ENCODE measurements around the gene ZCCHC4.

- no peak for TF ChIP-seq CTCF (IDR thresholded peaks at IDR 0.05 in 2 of 3, conservative IDR thresholded peaks at IDR 0.05 in 1 of 3; ENCODE audit: borderline replicate concordance in 1 of 3, insufficient read depth in 1 of 3, low read depth in 2 of 3, low read length in 2 of 3)
- TF ChIP-seq POLR2AphosphoS5 (IDR thresholded peaks at IDR 0.05; ENCODE audit: low read depth, low read length): no peak
- TF ChIP-seq ATF3 (IDR thresholded peaks at IDR 0.05): no peak
- no peak for TF ChIP-seq REST (IDR thresholded peaks at IDR 0.05; ENCODE audit: low read depth)
- no peak for TF ChIP-seq YY1 (IDR thresholded peaks at IDR 0.05; ENCODE audit: extremely low read depth, insufficient replicate concordance, low read depth, low read length)
- no peak for TF ChIP-seq EZH2 (IDR thresholded peaks at IDR 0.05)
- TF ChIP-seq CBX3 (IDR thresholded peaks at IDR 0.05; ENCODE audit: low read depth): no peak
- TF ChIP-seq POLR2A (IDR thresholded peaks at IDR 0.05; ENCODE audit: borderline replicate concordance, extremely low read depth, insufficient read depth, insufficient read length): no peak
- no peak for TF ChIP-seq JUND (IDR thresholded peaks at IDR 0.05)
- no peak for TF ChIP-seq MAX (IDR thresholded peaks at IDR 0.05)
- TF ChIP-seq RAD21 (IDR thresholded peaks at IDR 0.05; ENCODE audit: low read depth): no peak
- TF ChIP-seq EGR1 (IDR thresholded peaks at IDR 0.05; ENCODE audit: low read depth): no peak
These were observed 39.3 kb downstream of the ZCCHC4 start for GRCh38 chr4:25351777-25352416.
